HG03565 (cell line): ENCODE data around the gene FOCAD.

Experiments used
- ATAC-seq: cut with Tn5 transposase; IDR thresholded peaks from one replicate; pipeline ENCODE4 v1.9.1; 2021; ENCODE audit warnings: mild to moderate bottlenecking, moderate library complexity; ENCODE audit not compliant: unreplicated experiment

Gene FOCAD

GRCh38 chr9:20870115-20870514 is 186.1 kb downstream of the FOCAD start:
- ATAC-seq = no peak

DNA sequence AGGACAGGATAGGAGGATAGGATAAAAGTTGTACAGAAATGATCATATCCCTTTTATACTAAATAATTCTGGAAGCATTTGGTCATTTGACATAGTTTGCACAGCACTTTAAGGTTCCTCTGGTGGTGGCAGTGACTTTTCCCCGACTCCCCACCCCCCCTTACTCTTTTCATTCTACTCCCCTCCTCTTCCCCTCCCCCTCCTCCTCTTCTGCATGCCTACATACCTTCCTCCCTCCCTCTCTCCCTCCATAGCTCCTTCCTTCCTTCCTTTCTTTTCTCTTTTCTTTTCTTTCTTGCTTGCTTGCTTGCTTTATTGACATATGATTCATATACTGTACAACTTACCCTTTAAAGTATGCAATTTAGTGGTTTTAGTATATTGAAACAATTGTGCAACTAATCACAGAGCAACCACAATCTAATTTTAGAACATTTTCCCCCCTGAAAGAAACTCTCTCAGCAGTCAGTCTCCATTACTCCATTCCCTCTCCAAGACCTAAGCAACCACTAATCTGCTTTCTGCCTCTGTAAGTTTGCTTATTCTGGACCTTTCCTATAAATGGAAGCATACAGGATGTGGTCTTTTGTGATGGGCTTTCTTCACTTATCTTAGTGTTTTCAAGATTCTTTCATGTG is 188.4 kb downstream of the FOCAD start:
- ATAC-seq = no peak

- no peak for ATAC-seq
Observed at GRCh38 chr9:20873240-20873865, 189.3 kb downstream of the FOCAD start.

GRCh38 chr9:20880271-20880670 is 196.2 kb downstream of the FOCAD start:
- no peak for ATAC-seq

DNA sequence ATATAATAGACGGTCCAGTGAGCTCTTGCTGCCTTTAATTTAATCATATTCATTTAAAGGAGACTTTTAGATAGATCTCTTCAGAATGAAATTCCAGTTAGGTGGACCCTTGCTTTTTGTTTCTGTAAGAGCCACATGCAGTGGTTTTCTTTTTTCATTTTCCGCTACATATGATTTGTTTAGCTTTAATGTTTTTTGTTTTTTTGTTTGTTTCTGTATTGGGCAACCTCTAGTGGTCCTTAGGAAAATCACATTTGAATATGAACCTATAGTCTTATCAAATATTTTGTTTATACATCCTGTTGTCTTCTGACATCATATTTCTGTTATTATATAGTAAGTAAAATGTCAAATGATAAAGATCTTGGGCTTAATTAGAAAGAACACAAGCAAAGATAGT is 196.6 kb downstream of the FOCAD start:
- ATAC-seq = no peak

DNA sequence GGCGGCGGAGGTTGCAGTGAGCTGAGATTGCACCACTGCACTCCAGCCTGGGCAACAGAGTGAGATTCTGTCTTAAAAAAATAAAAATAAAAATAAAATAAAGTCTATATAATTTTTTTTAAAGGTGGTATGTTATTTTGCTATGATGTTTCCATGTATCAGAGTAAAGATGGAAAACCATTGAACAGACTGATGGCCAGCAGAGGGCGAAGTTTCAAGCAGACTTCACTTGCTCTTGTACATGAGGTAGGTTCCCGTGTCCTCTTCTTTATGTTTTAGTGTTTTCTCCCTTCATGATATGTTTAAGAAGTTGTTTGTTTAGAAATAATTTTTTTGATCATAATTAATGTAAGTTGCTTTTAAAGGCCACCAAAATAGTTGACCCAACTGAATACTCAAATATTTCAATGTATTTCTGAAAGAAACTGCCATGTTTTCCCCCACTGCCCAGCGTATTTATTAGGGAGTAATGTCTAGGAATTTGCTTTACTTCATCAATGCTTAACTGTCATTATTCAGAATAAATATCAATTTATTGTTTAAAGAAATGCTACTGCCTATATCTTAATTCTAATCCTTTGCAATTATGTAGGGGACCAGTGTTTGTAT is 201.0 kb downstream of the FOCAD start:
- ATAC-seq = peak; percentile 48

DNA sequence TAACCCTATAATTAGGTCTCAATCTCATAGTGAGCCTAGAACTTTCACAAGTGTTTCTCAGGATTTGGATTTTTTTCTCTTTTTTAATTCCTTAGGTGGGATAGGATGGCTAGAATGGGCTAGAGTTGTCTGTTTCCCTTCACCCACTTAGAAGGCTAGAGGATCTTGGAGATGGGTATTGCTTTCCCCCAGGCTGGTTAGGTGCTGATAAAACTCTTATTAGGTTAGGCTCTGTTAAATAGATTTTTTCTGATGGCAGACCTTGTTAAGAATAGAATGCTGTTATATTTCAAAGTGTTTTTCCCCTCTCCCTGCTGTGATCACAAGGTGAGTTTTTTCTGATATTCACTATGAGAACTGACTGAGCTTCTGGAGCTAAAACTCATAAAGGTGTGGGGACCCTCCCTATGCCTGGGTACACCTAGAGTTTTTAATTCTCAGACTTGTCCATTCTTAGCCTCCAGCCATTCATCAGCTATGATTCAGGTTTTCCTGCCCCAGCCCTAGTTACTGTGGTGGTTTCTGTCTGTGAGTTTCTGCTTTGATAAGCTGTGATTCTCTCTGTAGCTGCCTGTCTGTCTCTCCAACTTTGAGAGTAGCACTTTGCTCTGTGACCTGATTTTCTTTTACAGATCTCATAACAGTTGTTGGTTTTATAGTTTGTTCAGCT is 215.0 kb downstream of the FOCAD start:
- ATAC-seq = no peak

- no peak for ATAC-seq
Observed at GRCh38 chr9:20903212-20903611, 219.2 kb downstream of the FOCAD start.

- ATAC-seq = no peak
Observed at GRCh38 chr9:20904995-20905394, 220.9 kb downstream of the FOCAD start.

DNA sequence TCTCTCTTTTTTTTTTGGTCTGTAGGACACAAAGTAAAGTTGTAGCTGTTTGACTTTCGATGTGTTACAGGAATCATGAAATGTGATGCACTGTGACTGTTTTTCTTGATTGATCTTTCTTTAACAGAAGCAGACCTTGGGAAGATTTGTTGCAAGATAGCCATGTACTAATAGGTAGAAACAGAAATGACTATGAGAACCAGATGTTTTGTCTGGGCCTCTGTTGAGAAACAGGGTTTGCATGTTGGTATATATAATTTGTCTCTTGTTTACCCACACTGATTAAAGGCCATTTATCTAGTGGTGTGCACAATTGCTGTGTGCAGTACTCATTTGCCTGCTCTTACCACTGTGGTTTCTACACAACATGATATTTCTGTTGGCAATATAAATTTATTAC is 222.3 kb downstream of the FOCAD start:
- no peak for ATAC-seq

DNA sequence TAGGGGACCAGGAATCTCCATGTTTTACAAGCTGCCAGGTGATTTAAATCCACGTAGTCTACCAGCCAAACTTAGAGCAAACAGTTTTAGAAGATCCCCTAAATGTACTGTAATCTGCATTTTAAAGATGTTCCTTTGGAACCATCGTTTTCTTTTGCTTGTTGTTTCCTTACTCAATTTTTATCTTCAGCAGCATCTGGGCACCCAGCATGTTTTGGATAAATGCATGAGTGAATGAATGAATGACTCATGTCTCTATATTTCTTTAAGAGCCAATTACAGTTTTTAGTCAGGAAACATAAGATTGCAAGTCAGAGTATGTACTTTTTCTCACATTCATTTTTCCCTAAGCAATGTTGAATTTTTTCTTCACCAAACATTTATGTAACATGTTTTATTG is 224.4 kb downstream of the FOCAD start:
- ATAC-seq = no peak

- no peak for ATAC-seq
Observed at GRCh38 chr9:20914556-20914955, 230.5 kb downstream of the FOCAD start.

GRCh38 chr9:20921362-20921761 is 237.3 kb downstream of the FOCAD start:
- ATAC-seq = no peak

- ATAC-seq = no peak
Observed at GRCh38 chr9:20925256-20926045, 241.4 kb downstream of the FOCAD start.

DNA sequence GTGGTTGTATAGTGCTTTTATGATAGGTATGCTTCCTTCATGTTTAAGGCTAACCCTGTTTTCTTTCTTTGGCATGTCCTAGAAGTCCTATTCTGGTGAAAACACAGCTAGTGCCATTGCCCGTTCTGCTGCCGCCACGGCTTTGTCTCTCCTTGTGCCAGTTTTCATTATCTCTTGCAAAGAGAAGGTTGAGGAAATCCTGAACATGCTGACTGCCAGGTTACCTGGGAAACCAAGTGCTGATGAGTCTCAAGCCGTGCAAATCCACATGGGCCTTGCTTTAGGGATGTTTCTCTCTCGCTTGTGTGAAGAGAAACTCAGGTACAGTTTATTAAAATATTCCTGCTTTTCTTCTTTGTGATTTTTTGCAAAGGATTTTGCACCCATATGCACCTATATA is 245.2 kb downstream of the FOCAD start:
- no peak for ATAC-seq

GRCh38 chr9:20930836-20931235 is 246.8 kb downstream of the FOCAD start:
- ATAC-seq = no peak

- no peak for ATAC-seq
Observed at GRCh38 chr9:20940447-20941173, 256.6 kb downstream of the FOCAD start.

DNA sequence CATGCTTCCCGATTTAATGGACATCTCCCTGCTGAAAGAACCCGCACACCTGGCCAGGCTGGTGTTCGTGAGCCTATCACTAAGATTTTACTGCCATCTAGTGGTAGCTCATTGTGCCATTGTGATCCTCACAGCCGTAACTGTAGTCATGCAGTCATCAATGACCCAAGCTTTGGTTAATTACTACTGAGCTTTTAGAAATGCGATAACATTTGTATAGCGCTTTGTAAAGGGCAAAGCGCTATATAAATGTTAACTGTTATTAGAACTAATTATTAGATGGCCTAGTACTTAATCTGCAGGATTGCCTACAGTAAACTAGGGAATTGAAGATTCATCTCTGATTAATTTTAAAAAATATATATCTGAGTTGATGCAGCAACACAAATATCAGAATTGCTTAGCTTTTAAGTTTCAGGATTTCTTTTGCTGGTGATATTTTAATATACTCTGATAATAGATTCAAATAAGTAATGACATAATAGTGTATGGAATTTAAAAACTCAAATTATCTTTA is 257.2 kb downstream of the FOCAD start:
- ATAC-seq = peak; percentile 97

GRCh38 chr9:20944507-20944906 is 260.4 kb downstream of the FOCAD start:
- no peak for ATAC-seq

- ATAC-seq = no peak
Observed at GRCh38 chr9:20945269-20945668, 261.2 kb downstream of the FOCAD start.
